ENCODE results near the gene BFAR.
"Not testable (repeated sequence)": the region's sequence is repeated elsewhere in the genome, so short reads cannot be mapped to it uniquely, and the experiment has no call there.

BFAR gene

GRCh38 chr16:14632693-14633569 is at the start of gene BFAR:
BFAR (plus strand) TSS chr16:14632951; CDS start chr16:14644347, 11,396 bp downstream.
- DNase-seq (ENCODE audit: extremely low read depth in 1 of 2, low read depth in 1 of 2) = peak; percentile 98 to 99

GRCh38 chr16:14585287-14585686 is 47.5 kb upstream of the BFAR start:
- DNase-seq (ENCODE audit: extremely low read depth in 1 of 2, low read depth in 1 of 2) = no peak

- DNase-seq (ENCODE audit: extremely low read depth in 1 of 2, low read depth in 1 of 2) = no peak
These were observed 46.0 kb upstream of the BFAR start for GRCh38 chr16:14586637-14587305.

- DNase-seq (ENCODE audit: extremely low read depth in 1 of 2, low read depth in 1 of 2) = no peak
These were observed 32.6 kb upstream of the BFAR start for GRCh38 chr16:14600164-14600563.

GRCh38 chr16:14602443-14602963 is 30.2 kb upstream of the BFAR start:
- no peak for DNase-seq (ENCODE audit: extremely low read depth in 1 of 2, low read depth in 1 of 2)

GRCh38 chr16:14606102-14606501 is 26.6 kb upstream of the BFAR start:
- no peak for DNase-seq (ENCODE audit: extremely low read depth in 1 of 2, low read depth in 1 of 2)

GRCh38 chr16:14608111-14608566 is 24.6 kb upstream of the BFAR start:
- no peak for DNase-seq (ENCODE audit: extremely low read depth in 1 of 2, low read depth in 1 of 2)

GRCh38 chr16:14608604-14609003 is 24.1 kb upstream of the BFAR start:
- no peak for DNase-seq (ENCODE audit: extremely low read depth in 1 of 2, low read depth in 1 of 2)

GRCh38 chr16:14609716-14610115 is 23.0 kb upstream of the BFAR start:
- DNase-seq (ENCODE audit: extremely low read depth in 1 of 2, low read depth in 1 of 2) = no peak

GRCh38 chr16:14611660-14612059 is 21.1 kb upstream of the BFAR start:
- DNase-seq (ENCODE audit: extremely low read depth in 1 of 2, low read depth in 1 of 2) = no peak

GRCh38 chr16:14613991-14614390 is 18.8 kb upstream of the BFAR start:
- DNase-seq (ENCODE audit: extremely low read depth in 1 of 2, low read depth in 1 of 2) = no peak

GRCh38 chr16:14616280-14616679 is 16.5 kb upstream of the BFAR start:
- DNase-seq (ENCODE audit: extremely low read depth in 1 of 2, low read depth in 1 of 2) = no peak

- no peak for DNase-seq (ENCODE audit: extremely low read depth in 1 of 2, low read depth in 1 of 2)
These were observed 14.2 kb upstream of the BFAR start for GRCh38 chr16:14618566-14618965.

GRCh38 chr16:14627078-14627477 is 5.7 kb upstream of the BFAR start:
- no peak for DNase-seq (ENCODE audit: extremely low read depth in 1 of 2, low read depth in 1 of 2)

GRCh38 chr16:14628806-14629611 is 3.7 kb upstream of the BFAR start:
- no peak for DNase-seq (ENCODE audit: extremely low read depth in 1 of 2, low read depth in 1 of 2)

GRCh38 chr16:14629612-14629918 is 3.2 kb upstream of the BFAR start:
- DNase-seq (ENCODE audit: extremely low read depth in 1 of 2, low read depth in 1 of 2) = no peak

GRCh38 chr16:14629919-14630619 is 2.7 kb upstream of the BFAR start, which contains the start of gene PARN:
PARN (minus strand) TSS chr16:14630260; CDS start chr16:14630125, 135 bp downstream.
- peak; percentile 94 to 97 for DNase-seq (ENCODE audit: extremely low read depth in 1 of 2, low read depth in 1 of 2)

- DNase-seq (ENCODE audit: extremely low read depth in 1 of 2, low read depth in 1 of 2) = not testable (repeated sequence)
These were observed 2.0 kb upstream of the BFAR start for GRCh38 chr16:14630620-14631330.

- no peak for DNase-seq (ENCODE audit: extremely low read depth in 1 of 2, low read depth in 1 of 2)
These were observed 1.6 kb downstream of the BFAR start for GRCh38 chr16:14634389-14634725.

Measured in activated CD8-positive, alpha-beta memory T cell treated with anti-CD3 and anti-CD28 coated beads for 1 hour (primary cell).